Caco-2 (cell line): ENCODE data around the gene FOXN3. TPM values are rescaled to one million over a fixed set of nuclear protein-coding genes. Genes with fewer than 3 reads are reported as not detected.
A peak's percentile ranks its signal among the peaks of the same experiment; 100 is the strongest.

ENCODE experiments used
- BruUV-seq: library from RNA; stranded (reverse); fragments of 400-500 nt; replicated peaks from 2 replicates; lab custom pipeline; 2021; lab: Mats Ljungman, UMichigan
- CTCF ChIA-PET: fragments of 300-600 bp; sonication (Branson Sonifier 250); formaldehyde crosslinking; loops from one replicate; lab custom pipeline; 2022; ENCODE audit warnings: antibody characterized with exemption; lab: Charles Lee
- POLR2A ChIA-PET: fragments of 300-600 bp; sonication (Branson Sonifier 250); formaldehyde crosslinking; loops from one replicate; lab custom pipeline; 2022; ENCODE audit warnings: antibody characterized with exemption; lab: Charles Lee
- DNase-seq, 2 experiments: peaks; one replicate each; pipeline versions ENCODE4 v3.0.0 to v3.0.0-alpha.2; 2020 to 2022
- H3K27me3 ChIP-seq: replicated peaks from 2 replicates; pipeline ENCODE4 v1.6.0; 2011; ENCODE audit warnings: low read length; ENCODE audit not compliant: control insufficient read depth, insufficient read depth
- H3K36me3 ChIP-seq: 2 replicates; pipeline ENCODE4 v1.5.1; 2011; ENCODE audit warnings: low read length; ENCODE audit not compliant: control insufficient read depth, insufficient read depth
- H3K4me1 ChIP-seq: fragments of 250-450 bp; sonication (Bioruptor Pico); 2 replicates; pipeline ENCODE4 v1.5.1; 2020; ENCODE audit warnings: mild to moderate bottlenecking
- H3K4me3 ChIP-seq: 2 replicates; pipeline ENCODE4 v1.5.1; 2011; ENCODE audit warnings: low read depth, mild to moderate bottlenecking, control low read depth, low read length
- H3K9me3 ChIP-seq: fragments of 250-450 bp; sonication (Bioruptor Pico); 2 replicates; pipeline ENCODE4 v1.5.1; 2020; ENCODE audit warnings: mild to moderate bottlenecking, moderate library complexity
- H3K27ac Mint-ChIP-seq: one replicate; pipeline ENCODE4 v1.8.0; 2022; ENCODE audit warnings: mixed read lengths; ENCODE audit not compliant: unreplicated experiment
- H3K27me3 Mint-ChIP-seq: one replicate; pipeline ENCODE4 v1.8.0; 2022; ENCODE audit warnings: mixed read lengths; ENCODE audit not compliant: insufficient read depth, unreplicated experiment
- H3K36me3 Mint-ChIP-seq: one replicate; pipeline ENCODE4 v1.8.0; 2022; ENCODE audit warnings: mild to moderate bottlenecking, mixed read lengths; ENCODE audit not compliant: insufficient read depth, unreplicated experiment
- H3K4me1 Mint-ChIP-seq: one replicate; pipeline ENCODE4 v1.8.0; 2022; ENCODE audit warnings: low read depth, mixed read lengths; ENCODE audit not compliant: unreplicated experiment
- H3K4me3 Mint-ChIP-seq: one replicate; pipeline ENCODE4 v1.8.0; 2022; ENCODE audit warnings: mild to moderate bottlenecking, moderate library complexity, mixed read lengths; ENCODE audit not compliant: unreplicated experiment
- H3K9me3 Mint-ChIP-seq: one replicate; pipeline ENCODE4 v1.8.0; 2022; ENCODE audit warnings: mixed read lengths; ENCODE audit not compliant: unreplicated experiment
- CTCF ChIP-seq, 2 experiments: fragments of 200-600 bp in 1 of 2; IDR thresholded peaks; 1 replicate in 1 of 2; 2 replicates in 1 of 2; pipeline versions ENCODE4 v1.5.1 to v1.8.0; 2011 to 2022; ENCODE audit warnings: antibody characterized with exemption in 1 of 2, control low read depth in 1 of 2, inconsistent platforms in 1 of 2, low read depth in 1 of 2, low read length in 1 of 2, mild to moderate bottlenecking in 1 of 2, moderate library complexity in 1 of 2; ENCODE audit not compliant: insufficient read depth in 1 of 2, severe bottlenecking in 1 of 2, unreplicated experiment in 1 of 2
- intact Hi-C: fragments of 100-400 bp; cut with micrococcal nuclease; formaldehyde crosslinking; loops from one replicate; pipeline ENCODE4 v1.10.0; 2022; ENCODE audit not compliant: unreplicated experiment
- total RNA-seq: library from RNA; stranded (reverse); gene quantifications from 2 replicates; pipeline ENCODE4 v1.2.3, GENCODE V29; 2022

FOXN3 gene
- total RNA-seq, 1 experiment from 2014 or later = 20.6 TPM

GRCh38 chr14:89343356-89343755 is 73.7 kb downstream of the FOXN3 start:
- Histone ChIP-seq H3K4me3 (no peak overlapping the region), H3K4me1 (peaks cover 26% of the 10 kb centered on the region), H3K9me3 (no peaks in the 10 kb centered on the region), H3K36me3 (no peaks in the 10 kb centered on the region), H3K27me3 (no peaks in the 10 kb centered on the region)
- no TSS peak for BruUV-seq
- intact Hi-C loops = no loop called here
- Mint-ChIP-seq H3K4me1 (peaks cover 18% of the 10 kb centered on the region), H3K9me3 (no peaks in the 10 kb centered on the region), H3K36me3 (peaks cover 5% of the 10 kb centered on the region), H3K27me3 (no peaks in the 10 kb centered on the region), H3K27ac (no peak overlapping the region), H3K4me3 (no peak overlapping the region)
- TF ChIP-seq CTCF (IDR thresholded peaks at IDR 0.05; ENCODE audit: insufficient read depth in 1 of 2, low read depth in 1 of 2, low read length in 1 of 2, severe bottlenecking in 1 of 2, unreplicated experiment in 1 of 2) = no peak
- no peak for DNase-seq
- POLR2A ChIA-PET = no interaction called here
- CTCF ChIA-PET = interaction anchor here (0.6 to 0.7 kb wide), 2 partner anchors 232 to 385 kb away, joined by 3 to 4 read pairs; no protein-coding TSS in a partner anchor

- no peaks in the 10 kb centered on the region for H3K9me3 ChIP-seq
- H3K27me3 ChIP-seq = no peaks in the 10 kb centered on the region
- Mint-ChIP-seq H3K27me3 (no peaks in the 10 kb centered on the region), H3K4me1 (peaks cover 22% of the 10 kb centered on the region), H3K27ac (no peak overlapping the region), H3K4me3 (no peak overlapping the region), H3K9me3 (no peaks in the 10 kb centered on the region), H3K36me3 (peaks cover 5% of the 10 kb centered on the region)
- ChIA-PET POLR2A (no interaction called here), CTCF (no interaction called here)
- no peak overlapping the region for H3K4me3 ChIP-seq
- no peaks in the 10 kb centered on the region for H3K36me3 ChIP-seq
- no TSS peak for BruUV-seq
- TF ChIP-seq CTCF (IDR thresholded peaks at IDR 0.05; ENCODE audit: insufficient read depth in 1 of 2, low read depth in 1 of 2, low read length in 1 of 2, severe bottlenecking in 1 of 2, unreplicated experiment in 1 of 2) = no peak
- DNase-seq = no peak
- H3K4me1 ChIP-seq = peaks cover 39% of the 10 kb centered on the region
- intact Hi-C loops = no loop called here
Observed at GRCh38 chr14:89342049-89342448, 75.0 kb downstream of the FOXN3 start.

GRCh38 chr14:89340200-89341181 is 76.5 kb downstream of the FOXN3 start:
- Mint-ChIP-seq H3K4me1 (peaks cover 33% of the 10 kb centered on the region), H3K4me3 (peak overlapping the region; percentile 17), H3K36me3 (peaks cover 9% of the 10 kb centered on the region), H3K27ac (peak overlapping the region; percentile 82), H3K27me3 (no peaks in the 10 kb centered on the region), H3K9me3 (no peaks in the 10 kb centered on the region)
- peak in 1 of 2 experiments; percentile 44 for DNase-seq
- H3K4me3 ChIP-seq = no peak overlapping the region
- POLR2A ChIA-PET = no interaction called here
- CTCF ChIA-PET = interaction anchor here (1.5 kb wide), 1 partner anchor 11 kb away, joined by 4 read pairs; no protein-coding TSS in a partner anchor
- no TSS peak for BruUV-seq
- H3K27me3 ChIP-seq = no peaks in the 10 kb centered on the region
- H3K4me1 ChIP-seq = peaks cover 47% of the 10 kb centered on the region
- H3K9me3 ChIP-seq = no peaks in the 10 kb centered on the region
- intact Hi-C loops = loop anchor here (1.0 kb wide), 3 partner anchors 11 to 76 kb away; no protein-coding TSS in a partner anchor
- no peak for TF ChIP-seq CTCF (IDR thresholded peaks at IDR 0.05; ENCODE audit: insufficient read depth in 1 of 2, low read depth in 1 of 2, low read length in 1 of 2, severe bottlenecking in 1 of 2, unreplicated experiment in 1 of 2)
- H3K36me3 ChIP-seq = no peaks in the 10 kb centered on the region
